ENCODE results near the gene FAM229A. TPM values are rescaled to one million over a fixed set of nuclear protein-coding genes. Genes with fewer than 3 reads are reported as not detected.

FAM229A gene
- total and polyA plus RNA-seq, 9 of the 15 experiments (the other 6 are each of a cell fraction or from before 2014, with no cell fraction given) = 0.04 to 21.6 (median 7.4) TPM

GRCh38 chr1:32350785-32351398 is 11.4 kb downstream of the FAM229A start (continued):
- TF ChIP-seq TEAD2 (tag; IDR thresholded peaks at IDR 0.05) (peak; percentile 75), MAFG (tag; conservative IDR thresholded peaks at IDR 0.05) (0 out of 2 replicates have a peak, but pooled peaks have one; percentile 6), NFIC (IDR thresholded peaks at IDR 0.05) (no peak; the same call in 1 of the 2 replicates), HIVEP1 (CRISPR knock-in tag; IDR thresholded peaks at IDR 0.05) (peak; percentile 81), TCFL5 (CRISPR knock-in tag; conservative IDR thresholded peaks at IDR 0.05) (0 out of 2 replicates have a peak, but pooled peaks have one; percentile 63), GATAD2A (IDR thresholded peaks at IDR 0.05) (peak; percentile 56; the same call in 1 of the 2 replicates), BDP1 (IDR thresholded peaks at IDR 0.05; ENCODE audit: insufficient read depth, insufficient read length) (no peak), CEBPB (tag; IDR thresholded peaks at IDR 0.05) (peak; percentile 64), ZBTB34 (CRISPR knock-in tag; IDR thresholded peaks at IDR 0.05) (peak; percentile 67; the same call in 1 of the 2 replicates), ETV1 (tag; conservative IDR thresholded peaks at IDR 0.05; ENCODE audit: low read depth) (peak; percentile 81), EP400 (IDR thresholded peaks at IDR 0.05) (peak; percentile 84), SNRNP70 (optimal IDR thresholded peaks at IDR 0.05; ENCODE audit: low read depth, low read length) (no peak)
- TF ChIP-seq, protein P1, sequence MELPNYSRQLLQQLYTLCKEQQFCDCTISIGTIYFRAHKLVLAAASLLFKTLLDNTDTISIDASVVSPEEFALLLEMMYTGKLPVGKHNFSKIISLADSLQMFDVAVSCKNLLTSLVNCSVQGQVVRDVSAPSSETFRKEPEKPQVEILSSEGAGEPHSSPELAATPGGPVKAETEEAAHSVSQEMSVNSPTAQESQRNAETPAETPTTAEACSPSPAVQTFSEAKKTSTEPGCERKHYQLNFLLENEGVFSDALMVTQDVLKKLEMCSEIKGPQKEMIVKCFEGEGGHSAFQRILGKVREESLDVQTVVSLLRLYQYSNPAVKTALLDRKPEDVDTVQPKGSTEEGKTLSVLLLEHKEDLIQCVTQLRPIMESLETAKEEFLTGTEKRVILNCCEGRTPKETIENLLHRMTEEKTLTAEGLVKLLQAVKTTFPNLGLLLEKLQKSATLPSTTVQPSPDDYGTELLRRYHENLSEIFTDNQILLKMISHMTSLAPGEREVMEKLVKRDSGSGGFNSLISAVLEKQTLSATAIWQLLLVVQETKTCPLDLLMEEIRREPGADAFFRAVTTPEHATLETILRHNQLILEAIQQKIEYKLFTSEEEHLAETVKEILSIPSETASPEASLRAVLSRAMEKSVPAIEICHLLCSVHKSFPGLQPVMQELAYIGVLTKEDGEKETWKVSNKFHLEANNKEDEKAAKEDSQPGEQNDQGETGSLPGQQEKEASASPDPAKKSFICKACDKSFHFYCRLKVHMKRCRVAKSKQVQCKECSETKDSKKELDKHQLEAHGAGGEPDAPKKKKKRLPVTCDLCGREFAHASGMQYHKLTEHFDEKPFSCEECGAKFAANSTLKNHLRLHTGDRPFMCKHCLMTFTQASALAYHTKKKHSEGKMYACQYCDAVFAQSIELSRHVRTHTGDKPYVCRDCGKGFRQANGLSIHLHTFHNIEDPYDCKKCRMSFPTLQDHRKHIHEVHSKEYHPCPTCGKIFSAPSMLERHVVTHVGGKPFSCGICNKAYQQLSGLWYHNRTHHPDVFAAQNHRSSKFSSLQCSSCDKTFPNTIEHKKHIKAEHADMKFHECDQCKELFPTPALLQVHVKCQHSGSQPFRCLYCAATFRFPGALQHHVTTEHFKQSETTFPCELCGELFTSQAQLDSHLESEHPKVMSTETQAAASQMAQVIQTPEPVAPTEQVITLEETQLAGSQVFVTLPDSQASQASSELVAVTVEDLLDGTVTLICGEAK (IDR thresholded peaks at IDR 0.05) = peak; percentile 67; the same call in 1 of the 2 replicates
- TF ChIP-seq, protein P1 (CRISPR knock-in tag; IDR thresholded peaks at IDR 0.05) = no peak; the same call in 1 of the 2 replicates
- TF ChIP-seq, protein P2, sequence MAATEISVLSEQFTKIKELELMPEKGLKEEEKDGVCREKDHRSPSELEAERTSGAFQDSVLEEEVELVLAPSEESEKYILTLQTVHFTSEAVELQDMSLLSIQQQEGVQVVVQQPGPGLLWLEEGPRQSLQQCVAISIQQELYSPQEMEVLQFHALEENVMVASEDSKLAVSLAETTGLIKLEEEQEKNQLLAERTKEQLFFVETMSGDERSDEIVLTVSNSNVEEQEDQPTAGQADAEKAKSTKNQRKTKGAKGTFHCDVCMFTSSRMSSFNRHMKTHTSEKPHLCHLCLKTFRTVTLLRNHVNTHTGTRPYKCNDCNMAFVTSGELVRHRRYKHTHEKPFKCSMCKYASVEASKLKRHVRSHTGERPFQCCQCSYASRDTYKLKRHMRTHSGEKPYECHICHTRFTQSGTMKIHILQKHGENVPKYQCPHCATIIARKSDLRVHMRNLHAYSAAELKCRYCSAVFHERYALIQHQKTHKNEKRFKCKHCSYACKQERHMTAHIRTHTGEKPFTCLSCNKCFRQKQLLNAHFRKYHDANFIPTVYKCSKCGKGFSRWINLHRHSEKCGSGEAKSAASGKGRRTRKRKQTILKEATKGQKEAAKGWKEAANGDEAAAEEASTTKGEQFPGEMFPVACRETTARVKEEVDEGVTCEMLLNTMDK (IDR thresholded peaks at IDR 0.05; ENCODE audit: borderline replicate concordance, insufficient read depth, low read depth, low read length, poor library complexity, severe bottlenecking) = peak; percentile 100

Data from K562 (cell line).